GM19372 (cell line): Measurements from ENCODE around the gene NEFH.
"Not testable (repeated sequence)": the region's sequence is repeated elsewhere in the genome, so short reads cannot be mapped to it uniquely, and the experiment has no call there.

Experiments used
- ATAC-seq: cut with Tn5 transposase; IDR thresholded peaks from one replicate; pipeline ENCODE4 v1.9.1; 2021; ENCODE audit warnings: mild to moderate bottlenecking, low read depth, moderate library complexity; ENCODE audit not compliant: unreplicated experiment

The NEFH gene, protein sequence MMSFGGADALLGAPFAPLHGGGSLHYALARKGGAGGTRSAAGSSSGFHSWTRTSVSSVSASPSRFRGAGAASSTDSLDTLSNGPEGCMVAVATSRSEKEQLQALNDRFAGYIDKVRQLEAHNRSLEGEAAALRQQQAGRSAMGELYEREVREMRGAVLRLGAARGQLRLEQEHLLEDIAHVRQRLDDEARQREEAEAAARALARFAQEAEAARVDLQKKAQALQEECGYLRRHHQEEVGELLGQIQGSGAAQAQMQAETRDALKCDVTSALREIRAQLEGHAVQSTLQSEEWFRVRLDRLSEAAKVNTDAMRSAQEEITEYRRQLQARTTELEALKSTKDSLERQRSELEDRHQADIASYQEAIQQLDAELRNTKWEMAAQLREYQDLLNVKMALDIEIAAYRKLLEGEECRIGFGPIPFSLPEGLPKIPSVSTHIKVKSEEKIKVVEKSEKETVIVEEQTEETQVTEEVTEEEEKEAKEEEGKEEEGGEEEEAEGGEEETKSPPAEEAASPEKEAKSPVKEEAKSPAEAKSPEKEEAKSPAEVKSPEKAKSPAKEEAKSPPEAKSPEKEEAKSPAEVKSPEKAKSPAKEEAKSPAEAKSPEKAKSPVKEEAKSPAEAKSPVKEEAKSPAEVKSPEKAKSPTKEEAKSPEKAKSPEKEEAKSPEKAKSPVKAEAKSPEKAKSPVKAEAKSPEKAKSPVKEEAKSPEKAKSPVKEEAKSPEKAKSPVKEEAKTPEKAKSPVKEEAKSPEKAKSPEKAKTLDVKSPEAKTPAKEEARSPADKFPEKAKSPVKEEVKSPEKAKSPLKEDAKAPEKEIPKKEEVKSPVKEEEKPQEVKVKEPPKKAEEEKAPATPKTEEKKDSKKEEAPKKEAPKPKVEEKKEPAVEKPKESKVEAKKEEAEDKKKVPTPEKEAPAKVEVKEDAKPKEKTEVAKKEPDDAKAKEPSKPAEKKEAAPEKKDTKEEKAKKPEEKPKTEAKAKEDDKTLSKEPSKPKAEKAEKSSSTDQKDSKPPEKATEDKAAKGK

DNA sequence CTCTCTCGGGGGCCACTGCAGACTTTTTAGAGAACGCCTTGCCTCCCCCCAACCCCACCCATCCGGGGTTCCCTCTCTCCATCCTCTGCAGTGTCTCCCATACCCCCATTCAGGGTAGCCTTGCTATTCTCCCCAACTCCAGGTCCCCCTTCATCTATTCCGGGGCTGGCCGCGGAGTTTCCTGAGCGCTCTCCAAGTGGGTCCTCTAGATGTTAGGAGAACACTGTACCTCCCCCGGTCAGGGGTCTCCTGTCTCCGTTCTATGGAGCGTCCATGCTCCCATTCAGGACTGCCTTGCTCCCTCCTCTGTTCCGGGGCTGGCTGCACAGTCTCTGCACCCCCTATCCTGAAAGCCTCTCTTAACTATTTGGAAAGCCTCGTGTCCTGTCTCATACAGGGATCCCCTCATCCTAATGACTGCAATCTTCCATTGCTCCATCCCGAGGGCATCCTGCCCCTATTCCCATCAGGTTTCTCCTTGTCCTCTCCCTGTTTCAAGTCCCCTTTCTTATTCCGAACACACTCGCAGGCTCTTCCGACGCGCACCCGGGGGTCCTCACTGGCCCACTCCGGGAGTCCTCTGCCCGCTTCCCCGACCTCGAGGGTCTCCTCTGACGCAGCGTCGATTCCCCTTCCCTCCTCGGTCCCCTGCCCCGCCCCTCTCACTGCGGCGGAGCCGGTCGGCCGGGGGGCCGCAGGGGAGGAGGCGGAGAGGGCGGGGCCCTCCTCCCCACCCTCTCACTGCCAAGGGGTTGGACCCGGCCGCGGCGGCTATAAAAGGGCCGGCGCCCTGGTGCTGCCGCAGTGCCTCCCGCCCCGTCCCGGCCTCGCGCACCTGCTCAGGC lies at the start of gene NEFH:
NEFH (plus strand) TSS at position 802 of the 845 bp plus-strand sequence. CDS start 45 bp downstream, outside the sequence.
- no peak for ATAC-seq

DNA sequence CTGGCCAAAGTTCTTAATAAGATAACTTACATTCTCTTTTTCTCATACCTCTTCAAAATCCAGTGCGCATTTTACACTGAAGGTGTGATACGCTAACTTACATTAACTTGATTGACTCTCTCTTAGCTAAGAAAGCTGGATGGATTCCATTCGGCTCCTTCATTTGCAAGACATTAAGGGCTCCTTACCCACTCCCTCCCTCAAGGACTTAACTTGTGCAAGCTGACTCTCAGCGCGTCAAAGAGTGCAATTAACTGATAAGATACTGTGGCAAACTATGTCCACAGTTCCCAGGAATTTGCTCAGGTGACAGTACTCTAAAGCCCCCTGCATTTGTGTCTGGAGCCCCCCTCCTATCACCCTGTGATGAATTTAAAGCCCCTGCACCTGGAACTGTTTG lies 48.0 kb upstream of the NEFH start:
- ATAC-seq: no peak

- ATAC-seq: no peak
These were observed 46.2 kb upstream of the NEFH start for GRCh38 chr22:29433856-29434255.

GRCh38 chr22:29434288-29434687 lies 45.7 kb upstream of the NEFH start:
- no peak for ATAC-seq

GRCh38 chr22:29435236-29436136 lies 44.5 kb upstream of the NEFH start:
- ATAC-seq: no peak

GRCh38 chr22:29438283-29438682 lies 41.7 kb upstream of the NEFH start, which contains the start of gene RFPL1:
RFPL1 (plus strand) TSS chr22:29438583.
- ATAC-seq: not testable (repeated sequence)

- no peak for ATAC-seq
These were observed 37.0 kb upstream of the NEFH start for GRCh38 chr22:29442976-29443375.

DNA sequence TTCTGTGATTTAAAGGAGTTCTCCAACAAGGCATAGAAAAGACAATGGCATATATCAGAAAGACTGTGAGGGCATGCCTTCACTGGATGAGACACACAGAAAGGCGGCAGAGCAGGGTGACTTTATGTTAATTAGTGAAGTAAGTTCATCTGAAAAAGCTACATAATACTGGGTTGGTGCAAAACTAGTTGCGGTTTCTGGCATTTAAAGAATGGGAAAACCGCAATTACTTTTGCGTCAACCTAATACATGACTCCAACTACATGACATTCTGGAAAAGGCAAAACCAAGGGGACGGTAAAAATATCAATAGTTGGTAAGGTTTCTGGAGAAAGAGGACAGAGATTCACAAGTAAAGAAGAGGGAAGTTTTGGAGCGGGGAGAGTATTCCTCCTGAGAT lies 36.6 kb upstream of the NEFH start:
- no peak for ATAC-seq

DNA sequence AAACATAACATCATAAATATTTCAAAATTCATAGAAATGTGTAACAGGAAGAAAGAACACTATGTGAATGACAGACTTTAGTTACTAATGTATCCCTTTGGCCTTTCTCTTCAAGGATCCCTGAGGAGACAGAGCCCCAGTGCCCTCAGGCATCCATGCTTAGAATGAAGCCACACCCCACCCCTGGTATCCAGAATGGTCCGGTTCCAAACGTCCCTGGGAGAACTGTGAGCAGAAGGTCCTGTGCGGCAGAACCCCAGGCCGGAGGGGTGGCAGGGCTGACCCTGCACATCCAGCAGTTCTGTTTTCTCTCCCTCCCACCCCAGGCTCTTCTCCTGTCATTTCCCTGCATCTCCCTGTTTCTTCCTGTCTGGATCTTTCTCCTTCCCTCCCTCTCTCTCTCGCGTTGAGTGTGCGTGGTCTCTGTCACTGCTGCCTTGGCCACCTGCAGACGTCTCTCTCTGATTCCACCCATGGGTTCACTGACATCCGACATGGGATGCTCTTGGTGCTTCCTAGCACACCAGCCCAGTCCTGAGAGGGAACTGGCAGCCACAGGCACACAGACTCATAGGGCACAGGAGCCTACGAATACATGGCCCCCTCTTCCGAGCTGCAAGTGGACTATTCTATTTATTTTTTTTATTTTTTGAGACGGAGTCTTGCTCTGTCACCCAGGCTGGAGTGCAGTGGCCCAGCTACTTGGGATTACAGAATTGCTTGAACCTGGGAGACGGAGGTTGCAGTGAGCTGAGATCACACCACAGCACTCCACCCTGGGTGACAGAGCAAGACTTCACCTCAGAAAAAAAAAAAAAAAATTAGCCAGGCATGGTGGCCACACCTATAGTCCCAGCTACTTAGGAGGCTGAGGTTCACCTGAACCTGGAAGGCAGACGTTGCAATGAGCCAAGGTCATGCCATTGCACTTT lies 35.9 kb upstream of the NEFH start:
- ATAC-seq: no peak

DNA sequence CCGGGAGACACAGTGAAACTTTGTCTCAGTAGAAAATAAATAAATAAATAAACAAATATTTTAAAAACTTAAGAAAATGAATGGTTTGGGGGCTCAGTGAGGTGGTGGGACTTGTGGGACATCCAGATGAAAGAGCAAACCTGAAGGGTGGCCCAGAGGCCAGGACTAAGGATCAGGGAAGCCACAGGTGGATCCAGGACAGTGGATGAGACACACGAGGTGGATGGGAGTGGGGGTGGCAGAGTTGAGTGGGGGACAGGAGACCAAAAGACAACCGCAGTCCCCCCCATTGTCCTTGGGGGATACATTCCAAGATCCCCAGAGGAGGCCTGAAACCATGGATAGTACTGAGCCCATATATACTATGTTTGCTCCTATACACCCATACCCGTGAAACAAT lies 34.5 kb upstream of the NEFH start:
- ATAC-seq: no peak

DNA sequence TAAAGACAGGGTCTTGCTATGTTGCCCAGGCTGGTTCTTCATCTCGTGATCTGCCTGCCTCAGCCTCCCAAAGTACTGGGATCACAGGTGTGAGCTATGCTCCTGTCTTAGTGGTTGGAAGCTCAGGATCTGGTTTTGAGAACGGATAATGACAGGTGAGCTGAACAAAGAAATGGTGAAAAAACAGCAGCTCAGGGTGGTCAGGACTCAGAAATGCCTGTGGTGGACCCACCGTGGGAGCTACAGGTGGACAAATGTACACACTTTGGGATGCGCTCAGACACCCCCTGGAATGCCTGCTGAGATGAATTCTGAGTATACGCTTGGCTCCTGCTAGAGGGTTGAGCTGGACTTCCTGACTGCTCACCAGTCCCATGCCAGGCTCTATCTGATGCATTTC lies 32.1 kb upstream of the NEFH start:
- no peak for ATAC-seq

DNA sequence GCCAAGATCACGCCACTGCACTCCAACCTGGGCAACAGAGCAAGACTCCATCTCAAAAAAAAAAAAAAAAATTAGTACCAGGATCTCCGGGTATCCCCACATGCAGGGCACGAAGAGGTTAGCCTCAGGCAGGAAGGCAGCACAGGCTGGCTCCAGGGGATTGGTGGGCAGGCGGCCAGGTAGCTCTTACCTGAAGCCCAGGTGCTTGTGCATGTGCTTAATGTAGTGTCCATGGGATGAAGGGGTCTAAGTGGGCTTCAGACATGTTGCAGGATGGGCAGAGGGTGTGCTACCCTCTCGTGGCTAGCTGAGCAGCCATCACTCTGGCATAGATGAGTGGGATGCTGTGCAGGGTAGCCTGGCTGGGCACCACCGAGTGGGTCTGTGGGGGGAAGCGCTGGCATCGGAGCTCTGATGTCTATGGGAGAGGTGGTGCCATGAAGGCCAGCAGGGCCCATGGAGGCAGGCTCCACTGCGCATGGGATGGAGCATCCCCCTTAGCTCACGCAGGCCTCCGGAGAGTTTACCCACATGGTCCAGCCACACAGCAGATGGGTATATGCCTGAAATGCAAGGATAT lies 30.6 kb upstream of the NEFH start:
- no peak for ATAC-seq

DNA sequence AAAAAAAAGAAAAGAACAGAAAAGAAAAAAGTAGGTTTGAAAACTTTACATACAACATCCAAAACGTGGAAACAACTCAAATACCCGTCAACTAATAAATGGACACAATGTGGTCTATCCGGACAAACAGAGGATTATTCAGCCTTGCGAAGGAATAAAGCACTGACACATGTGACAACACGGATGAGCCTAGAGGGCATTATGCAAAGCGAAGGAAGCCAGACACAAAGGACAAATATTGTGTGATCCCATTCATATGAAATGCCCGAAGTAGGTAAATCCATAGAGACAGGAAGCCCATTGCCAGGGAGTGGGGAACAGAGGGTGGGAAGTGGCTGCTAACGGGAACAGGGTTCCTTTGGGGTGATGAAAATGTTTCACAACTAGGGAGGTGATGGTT lies 29.8 kb upstream of the NEFH start:
- ATAC-seq: no peak

DNA sequence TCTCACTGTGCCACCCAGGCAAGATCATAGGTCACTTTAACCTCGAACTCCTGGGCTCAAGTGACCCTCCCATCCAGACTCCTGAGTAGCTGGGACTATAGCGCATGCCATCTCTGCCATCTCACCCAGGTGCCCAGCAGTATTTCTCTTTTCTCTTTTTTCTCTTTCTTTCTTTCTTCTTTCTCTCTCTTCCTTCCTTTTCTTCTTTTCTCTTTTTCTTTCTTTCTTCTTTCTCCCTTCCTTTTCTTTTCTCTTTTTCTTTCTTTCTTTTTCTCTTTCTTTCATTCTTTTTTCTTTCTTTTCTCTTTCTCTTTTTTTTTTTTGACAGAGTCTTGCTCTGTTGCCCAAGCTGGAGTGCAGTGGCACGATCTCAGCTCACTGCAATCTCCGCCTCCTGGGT lies 28.2 kb upstream of the NEFH start:
- no peak for ATAC-seq

- ATAC-seq: no peak
These were observed 25.7 kb upstream of the NEFH start for GRCh38 chr22:29454276-29454675.

- ATAC-seq: no peak
These were observed 23.8 kb upstream of the NEFH start for GRCh38 chr22:29456211-29456671.

DNA sequence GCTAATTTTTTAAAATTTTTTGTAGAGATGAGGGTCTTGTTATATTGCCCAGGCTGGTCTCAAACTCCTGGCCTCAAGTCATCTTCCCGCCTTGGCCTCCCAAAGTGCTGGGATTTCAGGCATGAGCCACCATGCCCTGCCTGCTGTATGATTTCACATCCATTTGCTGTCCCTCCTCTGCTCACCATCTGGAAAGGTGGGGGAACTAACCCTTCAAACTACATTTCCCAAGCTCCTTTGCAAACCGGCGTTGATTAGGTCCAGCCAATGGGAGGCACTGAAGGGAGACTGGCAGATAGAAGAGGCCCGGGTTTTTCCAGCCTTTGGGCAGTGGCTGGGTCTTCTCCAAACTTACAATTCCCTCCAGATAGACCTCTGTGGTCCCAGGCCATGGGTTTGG lies 22.3 kb upstream of the NEFH start:
- ATAC-seq: no peak

DNA sequence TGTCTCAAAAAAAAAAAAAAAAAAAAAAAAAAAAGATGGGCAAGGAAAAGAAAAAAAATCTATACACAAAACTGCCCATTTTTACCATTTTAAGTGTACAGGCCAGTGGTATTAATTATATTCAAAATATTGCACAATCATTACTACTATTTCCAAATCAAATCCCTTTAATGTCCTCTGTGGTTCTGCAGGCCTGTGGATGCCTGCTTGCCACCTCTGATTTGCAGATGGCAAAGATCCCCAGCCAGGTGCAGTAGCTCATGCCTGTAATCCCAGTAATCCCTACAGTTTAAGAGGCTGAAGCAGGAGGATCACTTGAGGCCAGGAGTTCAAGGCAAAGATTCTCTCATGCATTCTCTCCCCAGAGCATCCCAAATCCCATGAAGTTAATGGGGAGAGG lies 21.5 kb upstream of the NEFH start:
- no peak for ATAC-seq
